HG03439 (cell line): ENCODE measurements around the gene BIN1.

ENCODE experiments used
- ATAC-seq: cut with Tn5 transposase; IDR thresholded peaks from one replicate; pipeline ENCODE4 v1.9.1; 2021; ENCODE audit warnings: mild to moderate bottlenecking, moderate library complexity; ENCODE audit not compliant: unreplicated experiment

BIN1 gene

GRCh38 chr2:127106991-127107621, at the start of gene BIN1:
Gene BIN1 (minus strand): TSS chr2:127107154. CDS start chr2:127106943, 211 bp downstream.
- ATAC-seq, result peak; percentile 91

GRCh38 chr2:127155947-127156346, 49.0 kb upstream of the BIN1 start:
- ATAC-seq, result no peak

- no peak for ATAC-seq
Observed at GRCh38 chr2:127155028-127155581, 48.2 kb upstream of the BIN1 start.

- ATAC-seq, result no peak
Observed at GRCh38 chr2:127154396-127154795, 47.4 kb upstream of the BIN1 start.

- ATAC-seq, result no peak
Observed at GRCh38 chr2:127153691-127154158, 46.8 kb upstream of the BIN1 start.

- ATAC-seq, result no peak
Observed at GRCh38 chr2:127150996-127151395, 44.0 kb upstream of the BIN1 start.

- ATAC-seq, result no peak
Observed at GRCh38 chr2:127149384-127149783, 42.4 kb upstream of the BIN1 start.

GRCh38 chr2:127146820-127147502, 40.0 kb upstream of the BIN1 start:
- ATAC-seq, result no peak

- ATAC-seq, result no peak
Observed at GRCh38 chr2:127146071-127146725, 39.2 kb upstream of the BIN1 start.

GRCh38 chr2:127145280-127145895, 38.4 kb upstream of the BIN1 start:
- ATAC-seq, result no peak

- no peak for ATAC-seq
Observed at GRCh38 chr2:127143841-127144782, 37.2 kb upstream of the BIN1 start.

GRCh38 chr2:127142663-127143630, 36.0 kb upstream of the BIN1 start:
- ATAC-seq, result no peak

- ATAC-seq, result no peak
Observed at GRCh38 chr2:127140538-127140937, 33.6 kb upstream of the BIN1 start.

- ATAC-seq, result no peak
Observed at GRCh38 chr2:127139766-127140165, 32.8 kb upstream of the BIN1 start.

GRCh38 chr2:127138281-127138680, 31.3 kb upstream of the BIN1 start:
- no peak for ATAC-seq

GRCh38 chr2:127137741-127138140, 30.8 kb upstream of the BIN1 start:
- no peak for ATAC-seq

- no peak for ATAC-seq
Observed at GRCh38 chr2:127137225-127137624, 30.3 kb upstream of the BIN1 start.

GRCh38 chr2:127134833-127135830, 28.2 kb upstream of the BIN1 start:
- ATAC-seq, result no peak
